Central memory CD8-positive, alpha-beta T cell (primary cell): Measurements from ENCODE around the gene OR8S1.
"Not testable (repeated sequence)": the region's sequence is repeated elsewhere in the genome, so short reads cannot be mapped to it uniquely, and the experiment has no call there.

Experiments
- ATAC-seq: fragments of 150-1000 bp; cut with Tn5 transposase; replicated peaks from 2 replicates; pipeline ENCODE4 v1.10.0; 2022; ENCODE audit warnings: mild to moderate bottlenecking, moderate FRiP score, moderate number of reproducible peaks; ENCODE audit not compliant: poor library complexity, severe bottlenecking; ENCODE audit errors: extremely low read depth
- DNase-seq, 2 donors: peaks; one replicate each; pipeline ENCODE4 v3.0.0; 2021; ENCODE audit warnings: low spot score in 2 of 2
- H3K27ac Mint-ChIP-seq: one replicate; pipeline ENCODE4 v1.8.0; 2022; ENCODE audit warnings: low read depth, mild to moderate bottlenecking, moderate library complexity, mixed read lengths
- H3K27me3 Mint-ChIP-seq: one replicate; pipeline ENCODE4 v1.8.0; 2022; ENCODE audit warnings: mixed read lengths
- H3K36me3 Mint-ChIP-seq: one replicate; pipeline ENCODE4 v1.8.0; 2022; ENCODE audit warnings: mild to moderate bottlenecking, moderate library complexity, mixed read lengths; ENCODE audit not compliant: insufficient read depth
- H3K4me1 Mint-ChIP-seq: one replicate; pipeline ENCODE4 v1.8.0; 2022; ENCODE audit warnings: mixed read lengths
- H3K4me3 Mint-ChIP-seq: one replicate; pipeline ENCODE4 v1.8.0; 2022; ENCODE audit warnings: mild to moderate bottlenecking, moderate library complexity, mixed read lengths
- H3K9me3 Mint-ChIP-seq: one replicate; pipeline ENCODE4 v1.8.0; 2022; ENCODE audit warnings: mixed read lengths

OR8S1 gene

DNA sequence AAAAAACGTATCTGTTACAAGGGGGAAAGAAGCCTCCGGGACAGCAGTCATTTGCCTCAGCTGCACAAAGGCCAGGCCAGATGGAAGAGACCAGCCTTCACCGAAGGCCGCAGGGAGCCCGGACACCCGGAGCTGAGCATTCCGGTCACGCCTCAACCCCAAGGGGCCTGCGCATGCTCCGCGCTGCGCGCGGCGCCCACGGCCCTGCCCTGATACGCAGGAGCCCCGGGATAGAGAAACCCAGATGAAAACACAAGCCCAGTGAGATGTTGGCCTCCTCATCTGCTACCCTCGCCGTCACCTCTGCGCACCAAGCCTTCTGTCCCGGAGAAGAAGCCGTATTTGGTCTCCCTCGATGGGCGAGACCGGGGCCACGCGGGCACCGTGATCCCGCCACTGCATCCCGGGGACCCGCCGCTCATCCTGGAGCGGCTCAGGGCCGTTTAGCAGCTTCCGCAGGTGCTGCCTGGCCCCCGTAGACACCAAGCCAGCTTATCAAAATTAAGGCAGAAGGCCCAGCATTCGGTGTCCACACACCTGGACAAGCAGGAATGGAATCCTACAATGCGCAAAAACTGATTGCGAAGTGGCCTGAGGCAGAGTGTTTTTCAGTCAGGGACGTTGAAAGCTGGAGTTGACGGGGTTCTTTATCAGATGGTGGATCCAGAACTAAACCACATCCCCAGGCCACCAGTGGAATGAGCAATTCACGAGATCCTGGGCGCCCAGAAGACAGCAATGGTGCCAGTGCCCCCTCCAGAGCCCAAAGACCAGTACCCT lies 2.6 kb downstream of the OR8S1 start:
- no peaks in the 10 kb centered on the region for H3K4me1 Mint-ChIP-seq
- no peak overlapping the region for H3K4me3 Mint-ChIP-seq
- no peaks in the 10 kb centered on the region for H3K36me3 Mint-ChIP-seq
- DNase-seq (no peak), ATAC-seq (no peak)
- no peaks in the 10 kb centered on the region for H3K9me3 Mint-ChIP-seq
- no peak overlapping the region for H3K27ac Mint-ChIP-seq
- peaks cover 16% of the 10 kb centered on the region for H3K27me3 Mint-ChIP-seq

DNA sequence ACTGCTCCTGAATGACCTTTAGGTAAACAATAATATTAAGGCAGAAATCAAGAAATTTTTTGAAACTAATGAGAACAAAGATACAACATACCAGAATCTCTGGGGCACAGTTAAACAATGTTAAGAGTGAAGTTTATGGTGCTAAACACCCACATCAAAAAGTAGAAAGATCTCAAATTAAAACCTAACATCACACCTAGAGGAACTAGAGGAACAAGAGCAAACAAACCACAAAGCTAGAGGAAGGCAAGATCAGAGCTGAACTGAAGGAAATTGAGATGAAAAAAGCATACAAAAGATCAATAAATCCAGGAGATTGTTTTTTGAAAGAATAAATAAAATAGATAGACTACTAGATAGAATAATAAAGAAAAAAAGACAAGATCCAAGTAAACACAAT lies 7.2 kb downstream of the OR8S1 start:
- Mint-ChIP-seq H3K27me3 (no peaks in the 10 kb centered on the region), H3K36me3 (no peaks in the 10 kb centered on the region), H3K4me3 (no peak overlapping the region), H3K4me1 (no peaks in the 10 kb centered on the region), H3K9me3 (no peaks in the 10 kb centered on the region), H3K27ac (no peak overlapping the region)
- ATAC-seq (no peak), DNase-seq (no peak)

DNA sequence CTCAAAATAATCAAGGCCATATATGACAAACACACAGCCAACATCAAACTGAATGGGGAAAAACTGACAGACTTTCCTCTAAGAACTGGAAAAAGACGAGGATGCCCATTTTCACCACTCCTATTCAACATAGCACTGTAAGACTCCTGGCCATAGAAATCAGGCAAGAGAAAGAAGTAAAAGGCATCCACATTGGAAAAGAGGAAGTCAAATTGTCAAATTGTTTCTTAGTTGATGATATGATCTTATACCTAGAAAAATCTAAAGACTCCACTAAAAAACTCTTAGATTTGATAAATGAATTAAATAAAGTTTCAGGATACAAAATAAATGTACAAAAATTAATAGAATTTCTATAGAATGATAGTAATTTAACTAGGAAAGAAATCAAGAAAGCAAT lies 11.2 kb downstream of the OR8S1 start:
- H3K27ac Mint-ChIP-seq, result no peak overlapping the region
- H3K36me3 Mint-ChIP-seq, result no peaks in the 10 kb centered on the region
- DNase-seq (no peak), ATAC-seq (no peak)
- no peaks in the 10 kb centered on the region for H3K4me1 Mint-ChIP-seq
- H3K27me3 Mint-ChIP-seq, result no peaks in the 10 kb centered on the region
- no peak overlapping the region for H3K4me3 Mint-ChIP-seq
- H3K9me3 Mint-ChIP-seq, result no peaks in the 10 kb centered on the region

DNA sequence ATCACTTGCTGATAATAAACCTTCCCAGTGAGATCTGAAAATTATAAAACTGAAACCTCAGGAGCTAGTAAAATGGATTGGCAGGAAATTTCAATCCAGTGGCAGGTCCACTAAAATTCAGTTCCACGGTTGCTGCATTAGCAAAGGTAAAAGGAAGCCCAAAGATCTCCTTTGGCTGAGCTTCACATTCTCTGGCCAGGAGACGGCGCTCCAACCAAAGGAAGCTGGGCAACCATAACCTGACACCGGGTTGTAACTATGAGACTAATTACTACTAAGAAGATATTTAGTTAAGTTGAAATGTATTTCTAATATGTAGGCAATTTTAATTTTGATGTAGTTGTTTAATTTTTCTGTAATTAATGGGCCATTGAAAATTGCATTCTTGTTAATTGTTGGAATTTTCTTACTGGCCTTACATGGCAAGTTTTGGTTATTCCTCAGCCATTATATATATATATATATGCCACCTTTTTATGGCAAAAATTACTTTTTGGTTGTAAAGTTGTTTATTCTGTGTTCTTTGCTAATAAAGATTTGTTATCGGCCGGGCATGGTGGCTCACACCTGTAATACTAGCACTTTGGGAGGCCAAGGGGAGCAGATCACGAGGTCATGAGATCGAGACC lies 17.0 kb downstream of the OR8S1 start:
- Mint-ChIP-seq H3K36me3 (no peaks in the 10 kb centered on the region), H3K4me1 (no peaks in the 10 kb centered on the region), H3K27me3 (peaks cover 20% of the 10 kb centered on the region), H3K4me3 (no peak overlapping the region), H3K9me3 (no peaks in the 10 kb centered on the region), H3K27ac (no peak overlapping the region)
- no peak for ATAC-seq
- DNase-seq, result no peak

DNA sequence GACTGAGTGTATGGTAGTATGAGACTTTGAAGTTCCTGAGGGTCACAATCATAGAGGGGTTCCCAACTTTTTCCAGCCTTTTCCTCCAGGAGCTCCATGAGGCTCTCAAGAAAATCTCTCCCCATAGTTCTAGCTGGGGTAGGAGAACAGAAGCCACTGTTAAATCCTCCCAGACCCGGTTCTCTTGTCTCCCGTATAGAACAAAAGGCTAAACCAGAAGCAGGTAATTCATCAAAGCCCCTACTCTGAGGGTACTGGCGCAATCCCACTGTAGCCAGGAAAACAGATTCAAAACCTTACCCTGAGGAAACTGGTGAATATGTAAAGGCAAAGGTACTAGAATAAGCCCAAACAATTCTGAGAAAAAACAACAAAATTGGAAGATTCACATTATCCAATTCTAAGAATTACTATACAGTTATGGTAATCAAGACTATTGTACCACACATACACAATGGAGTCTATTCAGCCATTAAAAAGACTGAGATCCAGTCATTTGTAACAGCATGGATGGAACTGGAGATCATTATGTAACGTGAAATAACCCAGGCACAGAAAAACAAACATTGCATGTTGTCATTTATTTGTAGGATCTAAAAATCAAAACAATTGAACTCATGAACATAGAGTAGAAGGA lies 20.5 kb downstream of the OR8S1 start:
- Mint-ChIP-seq H3K4me1 (no peaks in the 10 kb centered on the region), H3K27me3 (peaks cover 43% of the 10 kb centered on the region), H3K9me3 (no peaks in the 10 kb centered on the region), H3K27ac (no peak overlapping the region), H3K36me3 (no peaks in the 10 kb centered on the region), H3K4me3 (no peak overlapping the region)
- ATAC-seq (no peak), DNase-seq (no peak)

DNA sequence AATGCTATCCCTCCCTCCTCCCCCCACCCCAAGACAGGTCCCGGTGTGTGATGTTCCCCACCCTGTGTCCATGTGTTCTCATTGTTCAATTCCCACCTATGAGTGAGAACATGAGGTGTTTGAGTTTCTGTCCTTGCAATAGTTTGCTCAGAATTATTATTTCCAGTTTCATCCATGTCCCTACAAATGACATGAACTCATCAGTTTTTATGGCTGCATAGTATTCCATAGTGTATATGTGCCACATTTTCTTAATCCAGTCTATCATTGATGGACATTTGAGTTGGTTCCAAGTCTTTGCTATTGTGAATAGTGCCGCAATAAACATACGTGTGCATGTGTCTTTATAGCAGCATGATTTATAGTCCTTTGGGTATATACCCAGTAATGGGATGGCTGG lies 21.6 kb downstream of the OR8S1 start:
- ATAC-seq, H3K4me3 Mint-ChIP-seq, DNase-seq, H3K27ac Mint-ChIP-seq, H3K9me3 Mint-ChIP-seq, H3K36me3 Mint-ChIP-seq, H3K4me1 Mint-ChIP-seq: not testable (repeated sequence)
- peaks cover 50% of the 10 kb centered on the region for H3K27me3 Mint-ChIP-seq

DNA sequence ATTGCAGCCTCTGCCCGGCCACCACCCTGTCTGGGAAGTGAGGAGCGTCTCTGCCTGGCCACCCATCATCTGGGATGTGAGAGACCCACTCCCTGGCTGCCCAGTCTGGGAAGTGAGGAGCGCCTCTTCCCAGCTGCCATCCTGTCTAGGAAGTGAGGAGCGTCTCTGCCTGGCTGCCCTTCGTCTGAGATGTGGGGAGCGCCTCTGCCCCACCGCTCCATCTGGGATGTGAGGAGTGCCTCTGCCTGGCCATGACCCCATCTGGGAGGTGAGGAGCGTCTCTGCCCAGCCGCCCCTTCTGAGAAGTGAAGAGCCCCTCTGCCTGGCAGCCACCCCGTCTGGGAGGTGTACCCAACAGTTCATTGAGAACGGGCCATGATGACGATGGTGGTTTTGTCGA lies 26.2 kb downstream of the OR8S1 start:
- not testable (repeated sequence) for DNase-seq, H3K9me3 Mint-ChIP-seq, H3K27ac Mint-ChIP-seq, H3K4me1 Mint-ChIP-seq, ATAC-seq, H3K4me3 Mint-ChIP-seq, H3K36me3 Mint-ChIP-seq
- H3K27me3 Mint-ChIP-seq, result peaks cover 74% of the 10 kb centered on the region

DNA sequence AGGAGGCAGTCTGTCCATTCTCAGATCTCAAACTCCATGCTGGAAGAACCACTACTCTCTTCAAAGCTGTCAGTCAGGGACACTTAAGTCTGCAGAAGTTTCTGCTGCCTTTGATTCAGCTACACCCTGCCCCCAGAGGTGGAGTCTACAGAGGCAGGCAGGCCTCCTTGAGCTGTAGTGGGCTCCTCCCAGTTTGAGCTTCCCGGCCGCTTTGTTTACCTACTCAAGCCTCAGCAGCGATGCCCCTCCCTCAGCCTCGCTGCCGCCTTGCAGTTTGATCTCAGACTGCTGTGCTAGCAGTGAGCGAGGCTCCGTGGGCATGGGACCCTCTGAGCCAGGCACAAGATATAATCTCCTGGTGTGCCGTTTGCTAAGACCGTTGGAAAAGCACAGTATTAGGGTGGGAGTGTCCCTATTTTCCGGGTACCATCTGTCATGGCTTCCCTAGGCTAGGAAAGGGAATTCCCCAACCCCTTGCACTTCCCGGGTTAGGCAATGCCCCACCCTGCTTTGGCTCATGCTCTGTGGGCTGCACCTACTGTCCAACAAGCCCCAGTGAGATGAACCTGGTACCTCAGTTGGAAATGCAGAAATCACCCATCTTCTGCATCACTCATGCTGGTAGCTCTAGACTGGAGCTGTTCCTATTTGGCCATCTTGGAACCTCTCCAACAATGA lies 28.4 kb downstream of the OR8S1 start:
- H3K36me3 Mint-ChIP-seq, H3K4me3 Mint-ChIP-seq, H3K27ac Mint-ChIP-seq, ATAC-seq, H3K9me3 Mint-ChIP-seq, DNase-seq, H3K4me1 Mint-ChIP-seq: not testable (repeated sequence)
- H3K27me3 Mint-ChIP-seq, result peaks cover 82% of the 10 kb centered on the region

DNA sequence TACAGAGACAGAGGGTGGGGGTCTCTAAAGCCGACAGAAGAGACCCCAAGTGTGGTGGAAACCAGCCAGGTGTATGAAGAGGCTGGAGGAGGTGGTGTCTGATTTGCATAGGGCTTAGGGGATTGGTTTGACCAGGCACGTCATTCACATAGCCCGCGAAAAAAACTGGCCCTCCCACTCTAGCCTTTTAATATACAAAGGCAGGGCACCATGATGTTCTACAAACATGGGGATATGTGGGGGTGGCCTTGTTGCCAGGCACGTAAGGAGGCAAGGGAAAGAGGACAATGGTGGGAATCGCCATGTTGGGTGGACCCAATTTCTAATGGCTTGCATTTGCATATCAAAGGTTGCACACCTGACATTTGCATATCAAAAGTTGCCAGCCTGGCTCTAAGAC lies 31.2 kb downstream of the OR8S1 start:
- ATAC-seq, result no peak
- H3K4me1 Mint-ChIP-seq, result no peaks in the 10 kb centered on the region
- H3K4me3 Mint-ChIP-seq, result no peak overlapping the region
- DNase-seq, result no peak
- peaks cover 71% of the 10 kb centered on the region for H3K27me3 Mint-ChIP-seq
- H3K27ac Mint-ChIP-seq, result no peak overlapping the region
- H3K9me3 Mint-ChIP-seq, result no peaks in the 10 kb centered on the region
- H3K36me3 Mint-ChIP-seq, result peaks cover 1% of the 10 kb centered on the region

DNA sequence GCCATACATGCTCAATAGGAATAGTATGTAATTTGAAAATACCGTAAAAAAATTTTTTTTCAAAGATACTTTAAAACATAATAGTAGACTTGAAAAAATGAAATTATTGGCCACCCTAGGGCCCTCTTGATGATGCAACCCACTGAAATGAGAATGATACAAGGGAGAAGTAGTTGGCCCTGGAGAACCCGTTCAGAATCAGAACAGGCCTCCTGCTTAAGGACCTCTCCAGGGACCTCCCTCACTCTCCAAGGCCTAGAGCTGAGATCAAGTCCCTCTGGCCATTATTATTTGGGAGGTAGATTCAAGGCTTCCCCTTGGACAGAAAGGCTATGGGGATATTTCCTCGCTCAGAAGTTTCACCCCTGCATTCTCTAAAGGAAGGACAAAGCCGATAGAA lies 32.5 kb downstream of the OR8S1 start:
- no peaks in the 10 kb centered on the region for H3K9me3 Mint-ChIP-seq
- no peak for ATAC-seq
- DNase-seq, result no peak

DNA sequence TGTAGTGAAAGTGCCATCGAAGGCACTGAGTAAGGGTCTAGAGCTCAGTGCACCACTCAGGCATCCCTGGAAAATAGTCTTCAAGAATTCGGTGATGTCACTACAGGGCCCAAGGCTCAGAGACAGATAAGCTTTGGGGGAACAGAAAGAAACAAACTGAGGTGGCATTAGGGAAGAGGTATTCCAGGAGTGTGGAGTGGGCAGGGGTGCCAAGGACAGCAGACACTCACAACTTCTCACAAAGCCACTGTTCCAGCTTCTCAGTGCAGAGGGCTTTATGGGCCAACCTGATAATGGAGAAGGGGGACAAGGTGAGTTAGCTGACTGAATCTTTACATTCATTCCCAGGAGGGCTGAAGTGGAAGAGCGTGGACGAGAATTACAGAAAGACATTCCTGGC lies 42.3 kb downstream of the OR8S1 start:
- DNase-seq (no peak), ATAC-seq (no peak)
- Mint-ChIP-seq H3K36me3 (peaks cover 1% of the 10 kb centered on the region), H3K27me3 (peaks cover 70% of the 10 kb centered on the region), H3K9me3 (no peaks in the 10 kb centered on the region), H3K4me1 (no peaks in the 10 kb centered on the region), H3K27ac (no peak overlapping the region), H3K4me3 (no peak overlapping the region)

More for the DNA sequence above, 32.5 kb downstream of the OR8S1 start:
- H3K27ac Mint-ChIP-seq, result no peak overlapping the region
- H3K27me3 Mint-ChIP-seq, result peaks cover 74% of the 10 kb centered on the region
- H3K36me3 Mint-ChIP-seq, result peaks cover 1% of the 10 kb centered on the region
- no peaks in the 10 kb centered on the region for H3K4me1 Mint-ChIP-seq
- no peak overlapping the region for H3K4me3 Mint-ChIP-seq

DNA sequence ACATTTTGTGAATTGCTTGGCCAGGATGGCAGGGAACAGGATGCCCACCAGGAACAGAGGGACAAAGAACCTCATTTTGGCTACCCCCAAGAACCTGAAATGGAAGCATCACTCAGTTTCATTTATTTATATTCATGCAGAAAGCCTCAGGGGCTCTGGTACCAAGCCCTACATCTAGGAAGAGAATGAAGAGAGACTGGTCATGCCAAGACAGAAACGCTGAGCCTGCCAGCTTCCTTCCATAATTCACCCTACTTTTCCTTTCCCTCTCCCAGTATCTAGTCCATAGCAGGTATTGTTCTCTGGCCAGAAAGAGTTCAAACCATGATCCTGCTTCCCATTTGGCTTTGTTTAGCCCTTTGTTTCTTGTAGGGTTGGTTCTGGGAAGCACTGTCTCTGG lies 44.5 kb downstream of the OR8S1 start, which contains the start of gene LALBA:
LALBA (minus strand) TSS at position 101 of the 400 bp plus-strand sequence; CDS start at position 75, 26 bp downstream.
- Mint-ChIP-seq H3K4me3 (no peak within 1 kb of the TSS), H3K4me1 (no peaks in the 10 kb centered on the region), H3K36me3 (peaks cover 1% of the 10 kb centered on the region), H3K27me3 (peaks cover 74% of the 10 kb centered on the region), H3K27ac (no peak within 1 kb of the TSS), H3K9me3 (no peaks in the 10 kb centered on the region)
- no peak for ATAC-seq
- DNase-seq, result no peak
